ENCODE data around the gene USP10. TPM values are rescaled to one million over a fixed set of nuclear protein-coding genes. Genes with fewer than 3 reads are reported as not detected.

The USP10 gene
- total and polyA plus RNA-seq, 5 donors from 2014 or later = 64.0 to 112 (median 88.1) TPM

- ATAC-seq (ENCODE audit: low read depth in 2 of 2) (no peak), DNase-seq (no peak)
- H3K27me3 Mint-ChIP-seq = no peaks in the 10 kb centered on the region
- H3K4me3 Mint-ChIP-seq = no peak overlapping the region
- H3K9me3 Mint-ChIP-seq = no peaks in the 10 kb centered on the region
- no peaks in the 10 kb centered on the region for H3K27me3 ChIP-seq (ENCODE audit: control insufficient read depth, insufficient read depth, low read length)
- H3K36me3 Mint-ChIP-seq = peaks cover 3% of the 10 kb centered on the region
- peaks cover 23% of the 10 kb centered on the region for H3K36me3 ChIP-seq (ENCODE audit: control insufficient read depth, insufficient read depth, low read length)
- peaks cover 18% of the 10 kb centered on the region for H3K4me1 ChIP-seq (ENCODE audit: control insufficient read depth, insufficient read depth, low read length, poor library complexity, severe bottlenecking)
- H3K9me3 ChIP-seq (ENCODE audit: control insufficient read depth in 2 of 2, low read length in 2 of 2) = no peaks in the 10 kb centered on the region
- no peak overlapping the region for H3K27ac Mint-ChIP-seq
- no peak overlapping the region for H3K4me3 ChIP-seq (ENCODE audit: low read depth, low read length)
- H3K27ac ChIP-seq (ENCODE audit: insufficient read depth, low read length, poor library complexity, severe bottlenecking) = no peak overlapping the region
- H3K4me1 Mint-ChIP-seq = peaks cover 25 to 58% (median 30%) of the 10 kb centered on the region in 4 donors
Observed at GRCh38 chr16:84732674-84733352, 33.0 kb downstream of the USP10 start.

- Histone ChIP-seq H3K4me3 (ENCODE audit: low read depth, low read length) (no peak overlapping the region), H3K36me3 (ENCODE audit: control insufficient read depth, insufficient read depth, low read length) (peaks cover 23% of the 10 kb centered on the region), H3K27me3 (ENCODE audit: control insufficient read depth, insufficient read depth, low read length) (no peaks in the 10 kb centered on the region), H3K27ac (ENCODE audit: insufficient read depth, low read length, poor library complexity, severe bottlenecking) (peak overlapping the region; percentile 44), H3K9me3 (ENCODE audit: control insufficient read depth in 2 of 2, low read length in 2 of 2) (no peaks in the 10 kb centered on the region), H3K4me1 (ENCODE audit: control insufficient read depth, insufficient read depth, low read length, poor library complexity, severe bottlenecking) (peaks cover 18% of the 10 kb centered on the region)
- peak overlapping the region in 2 of 3 donors; percentile 35 to 42 for H3K27ac Mint-ChIP-seq
- no peaks in the 10 kb centered on the region for H3K9me3 Mint-ChIP-seq
- ATAC-seq (ENCODE audit: low read depth in 2 of 2) (peak; percentile 41 to 42), DNase-seq (peak; percentile 23 to 58 (median 31))
- peak overlapping the region in 2 of 4 donors; percentile 15 to 21 for H3K4me3 Mint-ChIP-seq
- H3K27me3 Mint-ChIP-seq = no peaks in the 10 kb centered on the region
- peaks cover 26 to 54% (median 28%) of the 10 kb centered on the region in 4 donors for H3K4me1 Mint-ChIP-seq
- H3K36me3 Mint-ChIP-seq = peaks cover 6% of the 10 kb centered on the region
Observed at GRCh38 chr16:84735849-84736586, 36.2 kb downstream of the USP10 start.

GRCh38 chr16:84737192-84738011 is 37.6 kb downstream of the USP10 start:
- Mint-ChIP-seq H3K36me3 (peaks cover 14% of the 10 kb centered on the region), H3K27ac (peak overlapping the region; percentile 52 to 80 (median 67)), H3K27me3 (no peaks in the 10 kb centered on the region), H3K4me3 (peak overlapping the region in 1 of 4 donors; percentile 7), H3K9me3 (no peaks in the 10 kb centered on the region), H3K4me1 (peaks cover 21 to 57% (median 27%) of the 10 kb centered on the region in 4 donors)
- Histone ChIP-seq H3K27ac (ENCODE audit: insufficient read depth, low read length, poor library complexity, severe bottlenecking) (no peak overlapping the region), H3K36me3 (ENCODE audit: control insufficient read depth, insufficient read depth, low read length) (peaks cover 25% of the 10 kb centered on the region), H3K9me3 (ENCODE audit: control insufficient read depth in 2 of 2, low read length in 2 of 2) (no peaks in the 10 kb centered on the region), H3K27me3 (ENCODE audit: control insufficient read depth, insufficient read depth, low read length) (no peaks in the 10 kb centered on the region), H3K4me1 (ENCODE audit: control insufficient read depth, insufficient read depth, low read length, poor library complexity, severe bottlenecking) (peaks cover 18% of the 10 kb centered on the region), H3K4me3 (ENCODE audit: low read depth, low read length) (no peak overlapping the region)
- ATAC-seq (ENCODE audit: low read depth in 2 of 2) = no peak
- no peak for DNase-seq

DNA sequence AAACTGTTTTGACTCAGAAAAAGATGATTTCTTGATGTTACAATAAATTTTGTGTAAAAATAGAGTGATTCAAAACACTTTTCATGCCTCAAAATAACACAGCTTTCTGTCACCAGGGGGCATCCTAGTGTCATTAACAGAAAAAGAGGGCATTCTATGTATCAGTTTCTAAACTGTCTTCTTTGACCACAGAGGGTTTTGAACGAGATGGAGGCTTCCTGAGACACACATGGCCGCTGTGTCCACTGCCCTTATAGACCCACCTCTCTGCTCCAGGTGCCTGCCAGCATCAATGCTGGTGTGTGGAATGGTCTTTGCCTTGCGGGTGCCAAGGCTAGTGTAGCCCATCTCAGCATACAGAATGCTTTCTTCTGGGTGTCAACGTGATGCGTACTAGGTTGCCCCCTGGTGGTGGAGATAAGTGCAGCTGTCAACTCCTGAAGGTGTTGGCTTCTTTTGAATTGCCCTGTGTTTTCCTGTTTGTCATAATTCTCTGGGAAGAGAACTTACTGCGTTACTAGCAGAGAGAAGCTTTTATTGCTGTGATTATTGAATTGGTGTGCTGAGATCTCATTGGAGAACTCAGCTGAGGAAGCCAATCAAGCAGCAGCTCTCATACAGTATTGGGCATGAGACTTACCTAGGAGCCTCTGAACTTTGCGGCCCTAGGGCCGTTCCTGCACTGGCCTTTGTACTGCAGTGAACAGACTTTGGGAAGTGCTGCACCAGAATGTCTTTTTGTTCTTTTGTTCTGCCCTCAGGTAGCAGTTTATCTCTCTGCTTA is 38.6 kb downstream of the USP10 start:
- H3K4me3 Mint-ChIP-seq = peak overlapping the region; percentile 31 to 84 (median 72)
- peaks cover 0 to 1% (median 0%) of the 10 kb centered on the region in 7 donors for H3K9me3 Mint-ChIP-seq
- DNase-seq (peak; percentile 59 to 86 (median 79)), ATAC-seq (ENCODE audit: low read depth in 2 of 2) (peak; percentile 81 to 85)
- H3K36me3 Mint-ChIP-seq = peaks cover 17% of the 10 kb centered on the region
- no peaks in the 10 kb centered on the region for H3K27me3 Mint-ChIP-seq
- Histone ChIP-seq H3K27me3 (ENCODE audit: control insufficient read depth, insufficient read depth, low read length) (no peaks in the 10 kb centered on the region), H3K4me1 (ENCODE audit: control insufficient read depth, insufficient read depth, low read length, poor library complexity, severe bottlenecking) (peaks cover 18% of the 10 kb centered on the region), H3K27ac (ENCODE audit: insufficient read depth, low read length, poor library complexity, severe bottlenecking) (no peak overlapping the region), H3K36me3 (ENCODE audit: control insufficient read depth, insufficient read depth, low read length) (peaks cover 25% of the 10 kb centered on the region), H3K4me3 (ENCODE audit: low read depth, low read length) (peak overlapping the region; percentile 68), H3K9me3 (ENCODE audit: control insufficient read depth in 2 of 2, low read length in 2 of 2) (no peaks in the 10 kb centered on the region)
- H3K27ac Mint-ChIP-seq = peak overlapping the region in 2 of 3 donors; percentile 67 to 80
- H3K4me1 Mint-ChIP-seq = peaks cover 20 to 56% (median 24%) of the 10 kb centered on the region in 4 donors

DNA sequence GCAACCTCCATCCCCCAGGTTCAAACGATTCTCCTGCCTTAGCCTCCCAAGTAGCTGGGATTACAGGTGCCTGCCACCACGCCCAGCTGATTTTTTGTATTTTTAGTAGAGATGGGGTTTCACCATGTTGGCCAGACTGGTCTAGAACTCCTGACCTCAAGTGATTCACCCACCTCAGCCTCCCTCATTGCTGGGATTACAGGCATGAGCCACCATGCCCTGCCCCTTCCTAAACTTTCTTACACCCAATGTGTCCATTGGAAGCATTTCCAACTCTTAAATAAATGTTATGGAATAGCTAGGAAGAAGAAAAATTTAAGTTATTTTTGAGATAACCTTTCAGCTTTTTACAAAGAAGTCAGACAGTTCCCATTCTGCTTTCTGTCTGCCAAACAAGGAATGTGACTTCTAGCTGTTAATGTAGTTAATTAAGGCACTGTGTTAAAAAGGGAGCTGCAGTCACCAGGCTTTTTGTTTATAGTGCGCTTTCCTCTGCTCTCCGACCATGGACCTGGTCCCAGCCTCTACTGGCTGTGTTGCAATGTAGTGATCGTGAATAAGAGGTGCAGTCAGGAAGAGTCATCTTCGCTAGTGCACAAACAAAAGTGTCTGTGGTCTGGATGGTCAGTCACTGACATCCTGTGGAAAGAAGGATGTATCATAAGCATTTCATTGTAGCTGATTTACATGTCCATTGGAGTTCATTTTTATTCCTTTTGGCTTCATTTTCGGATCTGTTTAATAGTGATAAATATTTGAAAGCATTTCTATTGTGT is 39.7 kb downstream of the USP10 start:
- Mint-ChIP-seq H3K27me3 (no peaks in the 10 kb centered on the region), H3K27ac (no peak overlapping the region), H3K4me3 (no peak overlapping the region), H3K4me1 (peaks cover 20 to 56% (median 24%) of the 10 kb centered on the region in 4 donors), H3K36me3 (peaks cover 22% of the 10 kb centered on the region), H3K9me3 (peaks cover 0 to 1% (median 0%) of the 10 kb centered on the region in 7 donors)
- Histone ChIP-seq H3K27ac (ENCODE audit: insufficient read depth, low read length, poor library complexity, severe bottlenecking) (no peak overlapping the region), H3K4me3 (ENCODE audit: low read depth, low read length) (no peak overlapping the region), H3K4me1 (ENCODE audit: control insufficient read depth, insufficient read depth, low read length, poor library complexity, severe bottlenecking) (peaks cover 18% of the 10 kb centered on the region), H3K36me3 (ENCODE audit: control insufficient read depth, insufficient read depth, low read length) (peaks cover 15% of the 10 kb centered on the region), H3K9me3 (ENCODE audit: control insufficient read depth in 2 of 2, low read length in 2 of 2) (no peaks in the 10 kb centered on the region), H3K27me3 (ENCODE audit: control insufficient read depth, insufficient read depth, low read length) (no peaks in the 10 kb centered on the region)
- ATAC-seq (ENCODE audit: low read depth in 2 of 2) = no peak
- no peak for DNase-seq

DNA sequence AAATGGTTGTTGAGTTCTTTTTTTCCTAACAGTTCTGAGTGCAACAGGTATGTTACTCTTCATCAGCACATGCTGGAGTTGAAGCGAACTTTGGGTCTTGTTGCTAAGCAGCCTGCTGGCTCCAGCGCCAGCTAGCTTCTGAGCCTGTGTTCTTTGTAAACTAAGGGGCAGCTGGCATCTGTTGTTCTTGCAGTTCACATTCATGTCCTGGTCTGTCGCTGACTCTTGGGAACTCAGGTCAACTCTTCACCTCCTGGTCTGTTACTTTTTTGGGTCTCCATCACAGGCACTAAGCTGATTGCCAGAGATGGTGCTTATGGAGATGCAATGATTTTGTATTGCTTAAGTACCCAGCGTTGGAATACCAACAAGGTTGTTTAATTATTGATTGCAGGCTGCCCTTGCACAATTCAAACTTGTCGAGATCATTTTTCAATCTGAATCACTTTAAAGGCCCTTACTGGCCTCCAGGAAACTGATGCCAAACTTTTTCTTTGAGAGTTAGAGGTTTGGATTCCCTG is 40.9 kb downstream of the USP10 start:
- Mint-ChIP-seq H3K36me3 (peaks cover 23% of the 10 kb centered on the region), H3K27ac (no peak overlapping the region), H3K4me1 (peaks cover 16 to 52% (median 24%) of the 10 kb centered on the region in 4 donors), H3K27me3 (no peaks in the 10 kb centered on the region), H3K4me3 (no peak overlapping the region), H3K9me3 (peaks cover 0 to 1% (median 0%) of the 10 kb centered on the region in 7 donors)
- Histone ChIP-seq H3K4me3 (ENCODE audit: low read depth, low read length) (no peak overlapping the region), H3K36me3 (ENCODE audit: control insufficient read depth, insufficient read depth, low read length) (peaks cover 18% of the 10 kb centered on the region), H3K27me3 (ENCODE audit: control insufficient read depth, insufficient read depth, low read length) (no peaks in the 10 kb centered on the region), H3K27ac (ENCODE audit: insufficient read depth, low read length, poor library complexity, severe bottlenecking) (no peak overlapping the region), H3K4me1 (ENCODE audit: control insufficient read depth, insufficient read depth, low read length, poor library complexity, severe bottlenecking) (peaks cover 18% of the 10 kb centered on the region), H3K9me3 (ENCODE audit: control insufficient read depth in 2 of 2, low read length in 2 of 2) (no peaks in the 10 kb centered on the region)
- no peak for DNase-seq
- ATAC-seq (ENCODE audit: low read depth in 2 of 2) = no peak
